ENCODE data around the gene SPRYD3.
"Not testable (repeated sequence)": the region's sequence is repeated elsewhere in the genome, so short reads cannot be mapped to it uniquely, and the experiment has no call there.

SPRYD3 gene

GRCh38 chr12:53079226-53080117, at the start of gene SPRYD3:
TSS of gene SPRYD3 (minus strand) at chr12:53079390. CDS start at chr12:53079333, 57 bp downstream.
- DNase-seq: peak; percentile 98

GRCh38 chr12:53127169-53127568, 48.0 kb upstream of the SPRYD3 start:
- no peak for DNase-seq

- no peak for DNase-seq
Measured at GRCh38 chr12:53124352-53124723, 45.1 kb upstream of the SPRYD3 start.

GRCh38 chr12:53123578-53124351, 44.6 kb upstream of the SPRYD3 start:
- DNase-seq: no peak

GRCh38 chr12:53122961-53123468, 43.8 kb upstream of the SPRYD3 start:
- DNase-seq: no peak

- no peak for DNase-seq
Measured at GRCh38 chr12:53120685-53121525, 41.7 kb upstream of the SPRYD3 start.

GRCh38 chr12:53118751-53119300, 39.6 kb upstream of the SPRYD3 start:
- no peak for DNase-seq

GRCh38 chr12:53115891-53116648, 36.9 kb upstream of the SPRYD3 start:
- DNase-seq: no peak

- DNase-seq: no peak
Measured at GRCh38 chr12:53115112-53115890, 36.1 kb upstream of the SPRYD3 start.

- DNase-seq: no peak
Measured at GRCh38 chr12:53113951-53114350, 34.8 kb upstream of the SPRYD3 start.

- no peak for DNase-seq
Measured at GRCh38 chr12:53113136-53113705, 34.0 kb upstream of the SPRYD3 start.

- not testable (repeated sequence) for DNase-seq
Measured at GRCh38 chr12:53112431-53112830, 33.2 kb upstream of the SPRYD3 start.

- DNase-seq: no peak
Measured at GRCh38 chr12:53107122-53107521, 27.9 kb upstream of the SPRYD3 start.

GRCh38 chr12:53105712-53106439, 26.7 kb upstream of the SPRYD3 start:
- DNase-seq: no peak

- no peak for DNase-seq
Measured at GRCh38 chr12:53105256-53105655, 26.1 kb upstream of the SPRYD3 start.

GRCh38 chr12:53103860-53104305, 24.7 kb upstream of the SPRYD3 start:
- no peak for DNase-seq

- peak; percentile 76 for DNase-seq
Measured at GRCh38 chr12:53102883-53103807, 24.0 kb upstream of the SPRYD3 start, which contains the start of gene SOAT2. TSS of gene SOAT2 (plus strand) at chr12:53103486. CDS start at chr12:53103578, 92 bp downstream.

All from activated effector memory CD4-positive, alpha-beta T cell treated with anti-CD3 and anti-CD28 coated beads, Interleukin-2, amount 50 U/mL, for 16 hours (primary cell).